Measurements from ENCODE around the gene ZNF800. TPM values are rescaled to one million over a fixed set of nuclear protein-coding genes. Genes with fewer than 3 reads are reported as not detected.

Gene ZNF800
- total and polyA plus RNA-seq, 4 experiments from 2014 or later, result 25.6 to 63.3 (median 60.4) TPM

GRCh38 chr7:127346575-127347256 is 45.8 kb downstream of the ZNF800 start:
- H3K27me3 ChIP-seq (ENCODE audit: insufficient read depth, low read length), result no peaks in the 10 kb centered on the region
- CTCF ChIA-PET (ENCODE audit: partially characterized antibody), result interaction anchor here (0.8 to 4.4 kb wide), 8 partner anchors 24 to 168 kb away, joined by 3 to 44 read pairs (median 4); no protein-coding TSS in a partner anchor
- H3K36me3 Mint-ChIP-seq, result peaks cover 3% of the 10 kb centered on the region in 2 donors
- no peaks in the 10 kb centered on the region for H3K36me3 ChIP-seq (ENCODE audit: insufficient read depth, low read length)
- H3K4me1 ChIP-seq (ENCODE audit: insufficient read depth, low read length), result peaks cover 9% of the 10 kb centered on the region
- no peaks in the 10 kb centered on the region for H3K27me3 Mint-ChIP-seq
- no peak for DNase-seq
- peaks cover 17 to 31% (median 20%) of the 10 kb centered on the region in 4 donors for H3K4me1 Mint-ChIP-seq
- no peaks in the 10 kb centered on the region for H3K9me3 ChIP-seq (ENCODE audit: control insufficient read depth in 1 of 2, low read length in 2 of 2)
- peak overlapping the region in 4 of 7 donors; percentile 5 to 62 (median 48) for H3K27ac Mint-ChIP-seq
- peak overlapping the region; percentile 34 to 87 (median 62) for H3K4me3 Mint-ChIP-seq
- no peak overlapping the region for H3K4me3 ChIP-seq (ENCODE audit: low read length in 2 of 2)
- peaks cover 0 to 6% (median 3%) of the 10 kb centered on the region in 8 donors for H3K9me3 Mint-ChIP-seq
- POLR2A ChIA-PET (ENCODE audit: partially characterized antibody), result interaction anchor here (1.7 to 3.5 kb wide), 2 partner anchors 46 to 101 kb away, joined by 10 to 37 read pairs; partner anchors contain the start of gene ZNF800
- intact Hi-C loops (cut with micrococcal nuclease), result loop anchor here (1.0 to 5.0 kb wide), 6 partner anchors 24 to 241 kb away; partner anchors contain the start of genes ARF5, GCC1, GRM8 and ZNF800
- H3K27ac ChIP-seq (ENCODE audit: low read depth, low read length), result no peak overlapping the region

- peaks cover 4 to 5% of the 10 kb centered on the region in 2 donors for H3K36me3 Mint-ChIP-seq
- peaks cover 0 to 6% (median 3%) of the 10 kb centered on the region in 8 donors for H3K9me3 Mint-ChIP-seq
- Histone ChIP-seq H3K4me1 (ENCODE audit: insufficient read depth, low read length) (peaks cover 3% of the 10 kb centered on the region), H3K27ac (ENCODE audit: low read depth, low read length) (no peak overlapping the region), H3K9me3 (ENCODE audit: control insufficient read depth in 1 of 2, low read length in 2 of 2) (no peaks in the 10 kb centered on the region), H3K27me3 (ENCODE audit: insufficient read depth, low read length) (no peaks in the 10 kb centered on the region), H3K36me3 (ENCODE audit: insufficient read depth, low read length) (no peaks in the 10 kb centered on the region), H3K4me3 (ENCODE audit: low read length in 2 of 2) (no peak overlapping the region)
- H3K27me3 Mint-ChIP-seq, result no peaks in the 10 kb centered on the region
- POLR2A ChIA-PET (ENCODE audit: partially characterized antibody), result interaction anchor here (0.6 kb wide), 1 partner anchor 770 kb away, joined by 4 read pairs; no protein-coding TSS in a partner anchor
- no peak overlapping the region for H3K4me3 Mint-ChIP-seq
- H3K27ac Mint-ChIP-seq, result no peak overlapping the region
- CTCF ChIA-PET (ENCODE audit: partially characterized antibody), result no interaction called here
- intact Hi-C loops (cut with micrococcal nuclease), result no loop called here
- peaks cover 8 to 21% (median 15%) of the 10 kb centered on the region in 4 donors for H3K4me1 Mint-ChIP-seq
- no peak for DNase-seq
These were observed 49.9 kb downstream of the ZNF800 start for GRCh38 chr7:127342596-127342995.

- CTCF ChIA-PET (ENCODE audit: partially characterized antibody), result interaction anchor here (0.9 to 1.5 kb wide), 2 partner anchors 10 to 109 kb away, joined by 3 to 4 read pairs; no protein-coding TSS in a partner anchor
- Mint-ChIP-seq H3K36me3 (peaks cover 4 to 5% of the 10 kb centered on the region in 2 donors), H3K27me3 (peaks cover 7 to 16% of the 10 kb centered on the region in 2 donors), H3K9me3 (peaks cover 0 to 5% (median 3%) of the 10 kb centered on the region in 8 donors), H3K4me3 (no peak overlapping the region), H3K4me1 (no peaks in the 10 kb centered on the region), H3K27ac (no peak overlapping the region)
- Histone ChIP-seq H3K27ac (ENCODE audit: low read depth, low read length) (no peak overlapping the region), H3K36me3 (ENCODE audit: insufficient read depth, low read length) (no peaks in the 10 kb centered on the region), H3K4me1 (ENCODE audit: insufficient read depth, low read length) (no peaks in the 10 kb centered on the region), H3K9me3 (ENCODE audit: control insufficient read depth in 1 of 2, low read length in 2 of 2) (no peaks in the 10 kb centered on the region), H3K4me3 (ENCODE audit: low read length in 2 of 2) (no peak overlapping the region), H3K27me3 (ENCODE audit: insufficient read depth, low read length) (no peaks in the 10 kb centered on the region)
- intact Hi-C loops (cut with micrococcal nuclease), result no loop called here
- no peak for DNase-seq
- POLR2A ChIA-PET (ENCODE audit: partially characterized antibody), result no interaction called here
These were observed 54.4 kb downstream of the ZNF800 start for GRCh38 chr7:127338122-127338521.

- CTCF ChIA-PET (ENCODE audit: partially characterized antibody), result no interaction called here
- peaks cover 4 to 5% of the 10 kb centered on the region in 2 donors for H3K36me3 Mint-ChIP-seq
- intact Hi-C loops (cut with micrococcal nuclease), result no loop called here
These were observed 54.9 kb downstream of the ZNF800 start for GRCh38 chr7:127337581-127337980.

GRCh38 chr7:127336458-127336857 is 56.0 kb downstream of the ZNF800 start:
- Mint-ChIP-seq H3K27ac (no peak overlapping the region), H3K9me3 (peaks cover 0 to 4% (median 0%) of the 10 kb centered on the region in 8 donors), H3K36me3 (peaks cover 0 to 2% of the 10 kb centered on the region in 2 donors), H3K27me3 (peaks cover 7 to 16% of the 10 kb centered on the region in 2 donors), H3K4me3 (no peak overlapping the region), H3K4me1 (no peaks in the 10 kb centered on the region)
- no peaks in the 10 kb centered on the region for H3K4me1 ChIP-seq (ENCODE audit: insufficient read depth, low read length)
- no peak overlapping the region for H3K4me3 ChIP-seq (ENCODE audit: low read length in 2 of 2)
- POLR2A ChIA-PET (ENCODE audit: partially characterized antibody), result no interaction called here
- CTCF ChIA-PET (ENCODE audit: partially characterized antibody), result no interaction called here
- no peaks in the 10 kb centered on the region for H3K9me3 ChIP-seq (ENCODE audit: control insufficient read depth in 1 of 2, low read length in 2 of 2)
- no peak for DNase-seq
- H3K27me3 ChIP-seq (ENCODE audit: insufficient read depth, low read length), result no peaks in the 10 kb centered on the region
- intact Hi-C loops (cut with micrococcal nuclease), result no loop called here
- H3K36me3 ChIP-seq (ENCODE audit: insufficient read depth, low read length), result no peaks in the 10 kb centered on the region
- no peak overlapping the region for H3K27ac ChIP-seq (ENCODE audit: low read depth, low read length)

More at GRCh38 chr7:127337581-127337980, 54.9 kb downstream of the ZNF800 start:
- H3K27me3 Mint-ChIP-seq, result peaks cover 7 to 16% of the 10 kb centered on the region in 2 donors
- POLR2A ChIA-PET (ENCODE audit: partially characterized antibody), result no interaction called here
- no peaks in the 10 kb centered on the region for H3K27me3 ChIP-seq (ENCODE audit: insufficient read depth, low read length)
- no peak overlapping the region for H3K4me3 Mint-ChIP-seq
- H3K27ac ChIP-seq (ENCODE audit: low read depth, low read length), result no peak overlapping the region
- H3K9me3 Mint-ChIP-seq, result peaks cover 0 to 5% (median 3%) of the 10 kb centered on the region in 8 donors
- no peak overlapping the region for H3K4me3 ChIP-seq (ENCODE audit: low read length in 2 of 2)
- no peaks in the 10 kb centered on the region for H3K4me1 ChIP-seq (ENCODE audit: insufficient read depth, low read length)
- no peaks in the 10 kb centered on the region for H3K36me3 ChIP-seq (ENCODE audit: insufficient read depth, low read length)
- no peak overlapping the region for H3K27ac Mint-ChIP-seq
- no peaks in the 10 kb centered on the region for H3K4me1 Mint-ChIP-seq
- H3K9me3 ChIP-seq (ENCODE audit: control insufficient read depth in 1 of 2, low read length in 2 of 2), result no peaks in the 10 kb centered on the region
- no peak for DNase-seq

GRCh38 chr7:127332880-127333279 is 59.6 kb downstream of the ZNF800 start:
- POLR2A ChIA-PET (ENCODE audit: partially characterized antibody), result no interaction called here
- no peak overlapping the region for H3K4me3 ChIP-seq (ENCODE audit: low read length in 2 of 2)
- no peaks in the 10 kb centered on the region for H3K4me1 Mint-ChIP-seq
- no peaks in the 10 kb centered on the region for H3K36me3 Mint-ChIP-seq
- H3K4me1 ChIP-seq (ENCODE audit: insufficient read depth, low read length), result no peaks in the 10 kb centered on the region
- H3K36me3 ChIP-seq (ENCODE audit: insufficient read depth, low read length), result no peaks in the 10 kb centered on the region
- CTCF ChIA-PET (ENCODE audit: partially characterized antibody), result no interaction called here
- H3K27ac Mint-ChIP-seq, result no peak overlapping the region
- peaks cover 14 to 18% of the 10 kb centered on the region in 2 donors for H3K27me3 Mint-ChIP-seq
- H3K9me3 Mint-ChIP-seq, result peaks cover 0 to 4% (median 0%) of the 10 kb centered on the region in 8 donors
- H3K9me3 ChIP-seq (ENCODE audit: control insufficient read depth in 1 of 2, low read length in 2 of 2), result no peaks in the 10 kb centered on the region
- DNase-seq, result no peak
- intact Hi-C loops (cut with micrococcal nuclease), result no loop called here
- H3K27ac ChIP-seq (ENCODE audit: low read depth, low read length), result no peak overlapping the region
- no peaks in the 10 kb centered on the region for H3K27me3 ChIP-seq (ENCODE audit: insufficient read depth, low read length)
- no peak overlapping the region for H3K4me3 Mint-ChIP-seq

GRCh38 chr7:127330070-127330469 is 62.4 kb downstream of the ZNF800 start:
- Mint-ChIP-seq H3K9me3 (peaks cover 0 to 4% (median 0%) of the 10 kb centered on the region in 8 donors), H3K27ac (no peak overlapping the region), H3K4me1 (no peaks in the 10 kb centered on the region), H3K27me3 (peaks cover 10 to 17% of the 10 kb centered on the region in 2 donors), H3K36me3 (no peaks in the 10 kb centered on the region), H3K4me3 (no peak overlapping the region)
- no peaks in the 10 kb centered on the region for H3K4me1 ChIP-seq (ENCODE audit: insufficient read depth, low read length)
- no peaks in the 10 kb centered on the region for H3K9me3 ChIP-seq (ENCODE audit: control insufficient read depth in 1 of 2, low read length in 2 of 2)
- DNase-seq, result no peak
- ChIA-PET CTCF (ENCODE audit: partially characterized antibody) (no interaction called here), POLR2A (ENCODE audit: partially characterized antibody) (no interaction called here)
- intact Hi-C loops (cut with micrococcal nuclease), result no loop called here
- H3K27me3 ChIP-seq (ENCODE audit: insufficient read depth, low read length), result no peaks in the 10 kb centered on the region
- no peak overlapping the region for H3K27ac ChIP-seq (ENCODE audit: low read depth, low read length)
- no peaks in the 10 kb centered on the region for H3K36me3 ChIP-seq (ENCODE audit: insufficient read depth, low read length)
- H3K4me3 ChIP-seq (ENCODE audit: low read length in 2 of 2), result no peak overlapping the region
